Fibroblast of lung (primary cell): ENCODE results near the gene CFAP92. TPM values are rescaled to one million over a fixed set of nuclear protein-coding genes. Genes with fewer than 3 reads are reported as not detected.

ENCODE experiments used
- DNase-seq, 2 donors: peaks; one replicate each; pipeline versions ENCODE4 v3.0.0 to v3.0.0-alpha.2; 2010; ENCODE audit warnings: low read depth in 2 of 2
- H2AFZ ChIP-seq: 2 replicates; pipeline ENCODE4 v1.5.1; 2012; ENCODE audit warnings: low read length, control low read depth, inconsistent platforms
- H3K27ac ChIP-seq: 2 replicates; pipeline ENCODE4 v1.5.1; 2011; ENCODE audit warnings: low read length, control low read depth; ENCODE audit not compliant: insufficient read depth
- H3K27me3 ChIP-seq: 2 replicates; pipeline ENCODE4 v1.5.1; 2011; ENCODE audit warnings: mild to moderate bottlenecking, low read length; ENCODE audit not compliant: control insufficient read depth, insufficient read depth
- H3K36me3 ChIP-seq: 2 replicates; pipeline ENCODE4 v1.5.1; 2011; ENCODE audit warnings: low read length; ENCODE audit not compliant: control insufficient read depth, insufficient read depth
- H3K4me1 ChIP-seq: 2 replicates; pipeline ENCODE4 v1.5.1; 2011; ENCODE audit warnings: low read length; ENCODE audit not compliant: control insufficient read depth, insufficient read depth; ENCODE audit errors: extremely low read depth
- H3K4me2 ChIP-seq: 2 replicates; pipeline ENCODE4 v1.5.1; 2011; ENCODE audit warnings: low read length, control low read depth; ENCODE audit not compliant: insufficient read depth; ENCODE audit errors: extremely low read depth
- H3K4me3 ChIP-seq, 4 experiments: fragments of 200-600 bp in 1 of 4; sonication (generic) in 1 of 4; replicated peaks in 1 of 4; 2 replicates each; pipeline ENCODE4 v1.5.1; 2011 to 2016; ENCODE audit warnings: low read length in 4 of 4, low read depth in 3 of 4, mild to moderate bottlenecking in 3 of 4, control low read depth in 2 of 4, inconsistent platforms in 1 of 4, mixed read lengths in 1 of 4; ENCODE audit not compliant: insufficient read depth in 1 of 4; ENCODE audit errors: control extremely low read depth in 1 of 4
- H3K79me2 ChIP-seq: 2 replicates; pipeline ENCODE4 v1.5.1; 2012; ENCODE audit warnings: mild to moderate bottlenecking, low read length, inconsistent platforms; ENCODE audit not compliant: control insufficient read depth, insufficient read depth
- H3K9ac ChIP-seq: 2 replicates; pipeline ENCODE4 v1.5.1; 2011; ENCODE audit warnings: mild to moderate bottlenecking, low read length, control low read depth; ENCODE audit not compliant: insufficient read depth
- H3K9me3 ChIP-seq: 2 replicates; pipeline ENCODE4 v1.5.1; 2012; ENCODE audit warnings: low read depth, low read length; ENCODE audit not compliant: control insufficient read depth, insufficient read depth
- H4K20me1 ChIP-seq: 2 replicates; pipeline ENCODE4 v1.5.1; 2011; ENCODE audit warnings: low read length; ENCODE audit not compliant: control insufficient read depth, insufficient read depth; ENCODE audit errors: extremely low read depth
- CTCF ChIP-seq, 2 donors: IDR thresholded peaks in 1 of 2; conservative IDR thresholded peaks in 1 of 2; 1 replicate in 1 of 2; 2 replicates in 1 of 2; pipeline ENCODE4 v1.5.1; 2011 to 2012; ENCODE audit warnings: low read length in 2 of 2, control low read depth in 1 of 2, inconsistent platforms in 1 of 2, low read depth in 1 of 2, mild to moderate bottlenecking in 1 of 2
- EZH2 ChIP-seq: IDR thresholded peaks from 2 replicates; pipeline ENCODE4 v1.5.1; 2012; ENCODE audit warnings: low read length, control low read depth, mild to moderate bottlenecking; ENCODE audit errors: missing control alignments
- polyA plus RNA-seq, 2 donors: library from polyadenylated mRNA; depleted of rRNA in 1 of 2; stranded (reverse) in 1 of 2; unstranded in 1 of 2; fragments of >200 nt; gene quantifications; 2 replicates each; pipeline ENCODE4 v1.2.1, GENCODE V29; 2011 to 2012; ENCODE audit warnings: missing spikeins in 1 of 2
- total RNA-seq: library from RNA; depleted of rRNA; stranded (reverse); fragments of >200 nt; gene quantifications from 2 replicates; pipeline ENCODE4 v1.2.1, GENCODE V29; 2014

CFAP92 gene
- total and polyA plus RNA-seq, 2 donors (not counting 1 experiment from before 2014, with no cell fraction given) = 0.07 TPM; not detected in 1

- Histone ChIP-seq H3K9ac (no peak overlapping the region), H3K4me1 (peaks cover 4% of the 10 kb centered on the region), H3K4me2 (no peak overlapping the region), H4K20me1 (no peaks in the 10 kb centered on the region), H2AFZ (no peak overlapping the region), H3K4me3 (no peak overlapping the region), H3K79me2 (peaks cover 6% of the 10 kb centered on the region), H3K27ac (no peak overlapping the region), H3K9me3 (no peaks in the 10 kb centered on the region), H3K36me3 (no peaks in the 10 kb centered on the region), H3K27me3 (no peaks in the 10 kb centered on the region)
- DNase-seq = no peak
- TF ChIP-seq EZH2 = no peak
- no peak for TF ChIP-seq CTCF (conservative IDR thresholded peaks at IDR 0.05 in 1 of 2, IDR thresholded peaks at IDR 0.05 in 1 of 2; ENCODE audit: low read depth in 1 of 2, low read length in 2 of 2)
Observed at GRCh38 chr3:128874481-128875180, 119.2 kb downstream of the CFAP92 start.

- H3K9ac ChIP-seq = no peak overlapping the region
- no peak overlapping the region for H3K27ac ChIP-seq
- no peaks in the 10 kb centered on the region for H3K27me3 ChIP-seq
- no peak overlapping the region for H2AFZ ChIP-seq
- DNase-seq = no peak
- H3K4me1 ChIP-seq = peaks cover 4% of the 10 kb centered on the region
- no peak overlapping the region for H3K4me2 ChIP-seq
- H3K4me3 ChIP-seq = no peak overlapping the region
- H3K9me3 ChIP-seq = no peaks in the 10 kb centered on the region
- no peaks in the 10 kb centered on the region for H3K36me3 ChIP-seq
- H4K20me1 ChIP-seq = no peaks in the 10 kb centered on the region
- TF ChIP-seq EZH2 (no peak), CTCF (conservative IDR thresholded peaks at IDR 0.05 in 1 of 2, IDR thresholded peaks at IDR 0.05 in 1 of 2; ENCODE audit: low read depth in 1 of 2, low read length in 2 of 2) (no peak)
- peaks cover 4% of the 10 kb centered on the region for H3K79me2 ChIP-seq
Observed at GRCh38 chr3:128873244-128874022, 120.4 kb downstream of the CFAP92 start.

GRCh38 chr3:128872744-128873143, 121.1 kb downstream of the CFAP92 start:
- no peak overlapping the region for H3K4me3 ChIP-seq
- H3K9me3 ChIP-seq = no peaks in the 10 kb centered on the region
- no peak overlapping the region for H2AFZ ChIP-seq
- no peak overlapping the region for H3K27ac ChIP-seq
- peaks cover under 1% of the 10 kb centered on the region for H3K79me2 ChIP-seq
- no peaks in the 10 kb centered on the region for H3K4me1 ChIP-seq
- no peak overlapping the region for H3K9ac ChIP-seq
- DNase-seq = no peak
- no peak overlapping the region for H3K4me2 ChIP-seq
- no peaks in the 10 kb centered on the region for H3K36me3 ChIP-seq
- H3K27me3 ChIP-seq = no peaks in the 10 kb centered on the region
- H4K20me1 ChIP-seq = no peaks in the 10 kb centered on the region
- TF ChIP-seq EZH2 = no peak
